ENCODE data around the gene ADAMTS16.

ADAMTS16 gene

DNA sequence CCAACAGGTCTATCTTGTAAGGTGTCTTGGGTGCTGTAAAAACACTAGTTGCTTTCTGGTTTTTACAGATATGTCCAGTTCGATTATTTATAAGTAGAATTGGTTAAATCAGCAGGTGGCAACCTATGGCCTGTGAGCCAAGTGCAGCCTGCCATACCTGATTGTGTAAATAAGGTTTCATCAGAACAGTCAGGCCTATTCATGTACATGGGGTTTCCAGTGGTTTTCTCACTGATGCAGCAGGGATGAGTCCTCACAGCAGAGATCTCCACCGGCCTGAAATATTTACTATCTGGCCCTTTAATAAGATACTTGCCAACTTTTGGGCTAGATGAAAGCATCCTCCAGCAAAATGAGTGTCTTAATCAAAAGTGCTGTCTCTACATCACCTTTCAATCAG, 149.4 kb downstream of the ADAMTS16 start:
- H3K4me3 ChIP-seq (ENCODE audit: low read length): no peak overlapping the region
- no peak for TF ChIP-seq ZNF274 (IDR thresholded peaks at IDR 0.05; ENCODE audit: low read depth, low read length)

DNA sequence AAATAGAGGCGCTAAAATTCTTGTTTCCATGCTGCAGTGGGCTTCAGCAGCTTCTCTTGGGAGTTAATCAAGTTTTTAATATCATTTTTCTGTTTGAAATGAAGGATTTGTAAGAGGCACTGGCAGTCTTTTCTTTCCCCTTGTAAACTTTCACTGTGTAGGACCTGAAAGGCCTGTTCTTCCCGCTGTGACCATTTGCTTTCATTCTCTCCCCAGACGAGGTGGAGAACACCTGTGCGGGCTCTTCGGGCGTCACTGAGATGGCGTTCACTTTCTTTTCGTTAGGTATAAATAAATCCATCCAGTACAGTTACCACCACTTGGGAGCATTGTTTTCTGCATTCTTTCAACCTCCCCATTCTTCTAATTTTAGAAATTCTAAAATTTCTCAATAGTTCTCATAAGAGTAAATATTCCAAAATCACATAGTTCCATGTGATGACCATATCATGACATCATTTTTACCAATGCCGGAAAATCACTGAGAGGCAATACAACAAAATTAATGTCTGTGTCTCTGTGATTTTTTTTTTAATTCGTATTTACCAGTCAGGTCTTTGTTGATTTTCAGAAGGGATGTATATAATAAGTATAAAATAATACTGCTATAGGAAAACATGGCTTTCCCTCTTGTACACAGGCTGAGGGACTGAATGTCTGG, 150.7 kb downstream of the ADAMTS16 start:
- no peak overlapping the region for H3K4me3 ChIP-seq (ENCODE audit: low read length)

DNA sequence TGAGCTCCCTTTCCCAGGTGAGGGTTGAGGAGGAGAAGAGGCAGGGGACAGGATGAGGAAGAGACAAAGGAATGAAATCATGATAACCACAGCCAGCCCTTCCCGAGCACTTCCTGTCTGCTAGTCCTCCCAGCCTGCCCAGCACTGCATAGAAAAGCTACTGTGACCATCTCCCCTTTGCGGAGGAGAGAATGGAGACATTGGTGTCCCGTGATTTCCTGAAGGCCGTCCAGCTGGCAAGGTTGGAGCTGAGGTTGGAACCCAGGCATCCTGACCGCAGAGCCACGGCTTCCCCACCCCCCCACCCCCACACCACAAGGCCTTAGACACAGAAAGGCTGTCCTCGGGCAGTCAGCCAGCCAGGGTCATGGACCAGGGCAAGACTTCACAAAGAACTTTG, 151.2 kb downstream of the ADAMTS16 start:
- no peak for TF ChIP-seq ZNF274 (IDR thresholded peaks at IDR 0.05; ENCODE audit: low read depth, low read length)
- no peak overlapping the region for H3K4me3 ChIP-seq (ENCODE audit: low read length)

More for the DNA sequence above, 150.7 kb downstream of the ADAMTS16 start:
- TF ChIP-seq ZNF274 (IDR thresholded peaks at IDR 0.05; ENCODE audit: low read depth, low read length): no peak

DNA sequence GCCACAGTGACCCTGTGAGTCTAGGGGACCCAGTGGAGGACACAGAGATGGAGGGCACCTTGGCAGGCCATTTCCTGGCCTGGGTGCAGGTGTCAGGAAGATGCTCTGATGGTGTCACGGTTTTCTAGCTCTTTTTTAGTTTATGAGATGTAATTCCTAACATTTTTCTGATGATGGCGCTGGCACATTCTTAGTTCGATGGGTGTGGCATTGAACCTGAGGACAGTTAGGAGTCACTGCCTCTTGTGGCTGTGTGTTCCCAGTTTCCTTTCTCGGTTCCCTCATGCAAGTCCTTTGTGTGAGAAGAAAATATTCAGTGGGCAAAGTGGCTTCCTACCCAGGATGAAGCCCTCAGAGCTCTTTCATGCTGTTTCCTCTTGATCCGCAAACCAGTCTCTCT, 152.9 kb downstream of the ADAMTS16 start:
- TF ChIP-seq ZNF274 (IDR thresholded peaks at IDR 0.05; ENCODE audit: low read depth, low read length): no peak
- H3K4me3 ChIP-seq (ENCODE audit: low read length): no peak overlapping the region

DNA sequence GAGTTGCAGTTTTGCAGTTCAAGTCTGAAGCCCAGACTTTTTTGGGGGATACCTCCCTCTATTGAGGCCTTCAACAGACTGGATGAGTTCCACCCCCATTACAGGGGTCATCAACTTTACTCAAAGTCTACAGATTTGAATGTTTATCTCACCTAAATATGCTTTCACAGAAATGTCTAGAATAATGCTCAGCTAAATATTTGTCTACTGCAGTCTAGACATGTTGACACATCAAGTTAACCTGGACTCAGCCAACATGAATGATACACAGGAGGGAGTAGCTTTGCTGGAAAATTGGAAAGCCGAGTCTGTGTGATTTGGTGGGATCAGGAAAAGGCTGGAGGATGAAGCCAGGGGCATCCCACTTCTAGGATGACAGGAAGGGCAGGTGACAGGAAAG, 154.3 kb downstream of the ADAMTS16 start:
- no peak for TF ChIP-seq ZNF274 (IDR thresholded peaks at IDR 0.05; ENCODE audit: low read depth, low read length)
- no peak overlapping the region for H3K4me3 ChIP-seq (ENCODE audit: low read length)

DNA sequence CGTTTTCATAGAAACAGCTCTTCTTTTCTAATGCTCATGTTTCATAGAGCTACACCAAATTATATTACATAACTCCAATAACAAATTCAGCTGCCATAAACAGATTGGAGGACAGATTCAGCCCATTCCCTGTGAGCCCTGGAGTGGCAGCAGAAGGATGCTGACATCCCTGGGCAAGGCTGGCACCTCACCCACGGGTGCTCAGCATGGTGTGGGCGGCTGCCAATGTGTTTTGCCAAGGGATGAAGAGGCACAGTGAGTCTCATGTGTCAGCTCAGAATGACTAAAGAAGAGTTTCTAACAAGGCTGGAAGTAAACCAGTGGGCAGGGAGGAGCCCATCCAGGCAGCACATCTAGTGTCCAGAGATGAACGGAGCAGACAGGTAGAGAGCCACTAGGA, 155.2 kb downstream of the ADAMTS16 start:
- TF ChIP-seq ZNF274 (IDR thresholded peaks at IDR 0.05; ENCODE audit: low read depth, low read length): no peak
- no peak overlapping the region for H3K4me3 ChIP-seq (ENCODE audit: low read length)

DNA sequence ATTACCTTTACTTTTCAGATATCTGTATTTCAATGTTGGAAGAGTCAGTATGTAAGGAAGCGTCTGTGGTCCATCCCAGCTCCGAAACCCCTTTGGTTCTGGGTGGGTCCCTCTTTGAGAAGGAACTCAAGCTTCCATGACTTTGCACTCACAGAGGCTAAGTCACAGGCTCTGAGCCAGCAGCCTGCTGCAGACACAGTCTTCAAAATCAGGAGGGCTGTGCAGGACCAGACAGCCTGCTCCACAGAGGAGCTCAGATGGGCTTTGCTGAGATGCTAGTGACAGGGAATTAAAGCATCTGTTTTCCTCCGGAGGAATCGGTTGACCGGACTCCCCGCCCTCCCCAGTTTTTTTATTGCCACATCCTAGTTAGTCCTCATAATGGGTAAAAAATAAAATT, 155.9 kb downstream of the ADAMTS16 start:
- H3K4me3 ChIP-seq (ENCODE audit: low read length): no peak overlapping the region
- no peak for TF ChIP-seq ZNF274 (IDR thresholded peaks at IDR 0.05; ENCODE audit: low read depth, low read length)

DNA sequence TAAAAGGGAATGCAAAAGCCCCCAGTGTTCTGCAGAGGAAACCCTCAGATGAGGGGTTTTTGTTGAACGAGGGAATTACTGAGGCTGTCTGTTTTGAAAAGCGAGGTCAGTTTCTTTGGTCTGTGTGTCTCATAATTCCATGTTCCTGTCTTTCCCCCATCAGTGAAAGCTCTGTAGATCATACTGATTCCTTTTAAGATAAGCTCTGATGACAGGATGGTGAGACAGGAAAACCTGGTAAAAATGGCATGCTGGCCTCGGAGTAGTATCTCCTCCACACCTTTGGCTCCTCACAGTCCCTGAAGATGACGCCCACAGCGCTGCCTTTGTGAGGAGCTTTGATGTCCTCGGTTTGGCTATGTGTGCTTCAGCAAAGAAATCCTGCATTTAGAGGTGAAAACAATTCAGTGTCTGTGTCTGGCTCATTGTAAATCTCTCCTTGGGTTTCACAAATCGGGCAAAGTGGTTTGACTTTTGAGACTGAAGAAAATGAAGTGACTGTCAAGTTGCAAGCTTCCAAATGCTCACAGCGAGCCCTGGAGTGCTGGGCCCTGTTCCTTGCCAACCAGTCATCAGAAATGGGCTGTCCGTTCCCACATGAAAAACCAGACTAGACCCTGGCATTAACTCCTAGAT, 157.4 kb downstream of the ADAMTS16 start:
- no peak overlapping the region for H3K4me3 ChIP-seq (ENCODE audit: low read length)
- TF ChIP-seq ZNF274 (IDR thresholded peaks at IDR 0.05; ENCODE audit: low read depth, low read length): no peak

DNA sequence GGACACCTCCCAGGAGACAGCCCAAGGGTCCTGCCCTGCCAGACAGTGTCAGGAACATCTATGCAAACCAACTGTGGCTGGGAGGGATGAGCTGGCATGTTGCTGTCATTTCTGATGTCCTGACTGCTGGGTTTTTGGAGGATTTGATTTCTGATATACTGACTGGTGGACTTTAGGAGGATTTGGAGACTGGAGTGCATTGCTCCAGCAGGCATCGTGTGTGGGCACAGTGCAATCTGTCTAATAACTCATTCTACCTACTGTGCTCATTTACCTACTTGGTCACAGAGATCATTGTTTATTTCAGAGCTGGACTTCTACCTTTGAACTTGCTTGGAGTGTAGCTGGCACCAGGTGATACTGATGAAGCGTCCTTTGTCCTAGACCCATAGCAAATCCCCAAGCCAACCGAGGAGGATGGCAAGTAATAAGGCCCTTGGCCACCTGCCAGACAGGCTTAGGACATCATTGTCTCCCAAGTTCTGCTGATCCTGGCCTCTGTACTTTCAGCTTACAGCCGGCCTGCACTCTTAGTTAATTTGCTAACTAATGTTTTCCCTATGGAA, 158.0 kb downstream of the ADAMTS16 start:
- H3K4me3 ChIP-seq (ENCODE audit: low read length): no peak overlapping the region
- TF ChIP-seq ZNF274 (IDR thresholded peaks at IDR 0.05; ENCODE audit: low read depth, low read length): no peak

DNA sequence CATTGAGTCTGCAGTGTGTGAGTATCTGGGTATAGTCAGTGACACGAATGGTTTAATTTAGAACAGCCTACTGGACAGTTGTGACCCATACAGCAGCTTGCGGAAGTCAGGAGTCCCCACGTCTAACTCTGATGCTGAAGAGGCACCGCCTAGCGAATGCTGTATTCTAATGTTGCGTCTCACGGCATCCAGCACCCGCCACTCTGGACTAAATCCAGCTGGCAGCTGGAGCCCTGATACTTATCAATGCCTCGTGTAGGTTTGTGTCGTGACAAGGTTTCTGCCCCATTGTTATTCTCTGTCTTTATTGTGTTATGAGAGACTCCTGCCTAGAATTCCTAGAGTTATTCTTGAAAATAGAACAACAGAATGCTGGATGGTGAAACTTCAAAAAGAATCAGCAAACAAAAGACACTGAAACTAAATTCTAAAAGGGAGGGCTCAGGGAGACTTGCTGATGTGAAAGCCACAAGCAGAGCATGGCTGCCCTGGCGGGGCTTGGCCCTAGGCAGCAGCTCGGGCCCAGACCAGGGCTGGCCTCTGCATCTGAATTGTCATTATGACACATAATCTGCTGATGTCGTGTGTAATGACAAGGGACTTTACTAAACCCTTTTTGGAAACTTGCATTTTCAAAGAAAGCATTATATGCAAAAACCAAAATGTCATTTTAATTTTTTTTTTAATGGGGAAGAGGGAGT, 158.9 kb downstream of the ADAMTS16 start:
- no peak for TF ChIP-seq ZNF274 (IDR thresholded peaks at IDR 0.05; ENCODE audit: low read depth, low read length)

DNA sequence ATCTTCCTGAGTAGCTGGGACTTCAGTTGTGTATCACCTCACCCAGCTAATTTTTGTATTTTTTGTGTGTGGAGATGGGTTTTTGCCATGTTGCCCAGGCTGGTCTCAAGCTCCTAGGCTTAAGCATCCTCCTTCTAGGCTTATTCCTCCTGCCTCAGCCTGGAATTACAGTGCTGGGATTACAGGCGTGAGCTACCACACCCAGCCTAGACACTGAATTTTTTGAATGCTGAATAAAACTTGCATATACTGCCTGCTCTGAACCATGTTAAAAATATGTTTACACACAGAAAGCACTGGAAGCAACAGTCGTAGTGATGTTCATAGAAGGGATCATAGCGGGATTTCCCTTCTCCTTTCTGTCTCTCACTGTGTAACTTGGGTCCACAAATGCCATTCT, 161.0 kb downstream of the ADAMTS16 start:
- TF ChIP-seq ZNF274 (IDR thresholded peaks at IDR 0.05; ENCODE audit: low read depth, low read length): no peak
- no peak overlapping the region for H3K4me3 ChIP-seq (ENCODE audit: low read length)

More for the DNA sequence above, 158.9 kb downstream of the ADAMTS16 start:
- no peak overlapping the region for H3K4me3 ChIP-seq (ENCODE audit: low read length)

DNA sequence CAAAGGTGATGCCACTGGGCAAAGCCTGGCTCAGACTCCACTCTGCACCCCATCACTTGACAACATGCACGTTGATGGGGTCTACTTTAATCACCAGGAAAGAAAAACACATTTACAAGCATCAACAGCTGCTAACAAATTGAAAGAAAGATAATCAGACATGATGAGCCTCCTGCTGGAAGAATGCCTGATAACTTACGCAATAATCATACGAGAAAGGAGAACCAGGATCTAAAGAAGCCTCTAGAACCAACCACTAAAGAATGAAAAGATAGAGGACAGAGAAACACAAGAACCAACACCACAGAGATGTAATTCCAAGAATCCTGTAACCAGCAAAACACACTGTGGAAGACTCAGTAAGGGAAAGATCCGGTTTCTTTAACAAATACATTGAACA, 162.1 kb downstream of the ADAMTS16 start:
- H3K4me3 ChIP-seq (ENCODE audit: low read length): no peak overlapping the region
- TF ChIP-seq ZNF274 (IDR thresholded peaks at IDR 0.05; ENCODE audit: low read depth, low read length): no peak

DNA sequence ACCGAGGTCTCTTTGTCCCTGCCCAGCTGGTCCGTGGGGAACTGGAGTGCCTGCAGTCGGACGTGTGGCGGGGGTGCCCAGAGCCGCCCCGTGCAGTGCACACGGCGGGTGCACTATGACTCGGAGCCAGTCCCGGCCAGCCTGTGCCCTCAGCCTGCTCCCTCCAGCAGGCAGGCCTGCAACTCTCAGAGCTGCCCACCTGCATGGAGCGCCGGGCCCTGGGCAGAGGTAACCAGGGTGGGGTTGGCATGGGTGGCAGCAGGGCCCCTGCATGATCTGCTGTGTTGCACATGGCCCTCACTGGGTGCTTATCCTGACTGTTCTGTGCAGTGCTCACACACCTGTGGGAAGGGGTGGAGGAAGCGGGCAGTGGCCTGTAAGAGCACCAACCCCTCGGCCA, 163.1 kb downstream of the ADAMTS16 start:
- H3K4me3 ChIP-seq (ENCODE audit: low read length): no peak overlapping the region
- TF ChIP-seq ZNF274 (IDR thresholded peaks at IDR 0.05; ENCODE audit: low read depth, low read length): no peak

DNA sequence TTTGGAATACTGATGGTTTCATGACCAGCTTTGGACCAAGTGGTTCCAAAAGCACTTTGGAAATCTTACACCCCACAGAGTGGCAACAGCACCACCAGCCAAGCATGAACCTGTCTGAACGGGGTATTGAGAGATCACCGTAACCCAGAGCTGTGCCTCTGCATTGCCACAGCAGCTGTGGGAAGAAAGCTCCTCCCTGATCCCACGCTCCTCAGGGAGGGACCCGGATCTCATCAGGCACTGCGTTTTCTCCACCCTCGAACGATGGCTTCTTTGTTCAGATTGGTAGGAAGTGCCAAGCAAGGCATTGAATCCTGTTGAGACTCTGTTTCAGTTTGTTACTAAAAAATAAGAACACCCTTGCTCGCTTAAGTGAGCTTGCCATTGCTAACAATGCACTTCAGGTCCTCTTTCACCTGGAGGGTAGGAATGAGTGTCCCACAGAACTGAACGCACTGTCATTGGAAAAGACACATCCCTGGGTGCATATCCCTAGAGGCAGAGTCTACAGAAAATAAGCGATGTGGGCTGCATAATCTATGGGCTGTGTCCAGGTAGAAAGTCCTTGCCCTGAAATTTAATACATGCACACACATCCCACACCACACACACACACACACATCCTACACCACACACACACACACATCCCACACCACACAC, 164.4 kb downstream of the ADAMTS16 start:
- H3K4me3 ChIP-seq (ENCODE audit: low read length): no peak overlapping the region
- no peak for TF ChIP-seq ZNF274 (IDR thresholded peaks at IDR 0.05; ENCODE audit: low read depth, low read length)

All from GM08714 (cell line).